GM23338 (cell line): ENCODE data around the gene IQCF2. TPM values are rescaled to one million over a fixed set of nuclear protein-coding genes. Genes with fewer than 3 reads are reported as not detected.

Experiments
- ATAC-seq: fragments of 200-7000 bp; cut with Tn5 transposase; 3 replicates; pipeline ENCODE4 v1.9.1; 2020
- DNase-seq: peaks from one replicate; pipeline ENCODE4 v3.0.0-alpha.2; 2015; ENCODE audit warnings: low spot score
- H2AFZ ChIP-seq: fragments of 200-600 bp; sonication (generic); 2 replicates; pipeline ENCODE4 v1.8.0; 2016; ENCODE audit warnings: antibody characterized with exemption, mild to moderate bottlenecking, moderate library complexity
- H3F3A ChIP-seq: fragments of 200-600 bp; sonication (generic); replicated peaks from 2 replicates; pipeline ENCODE4 v1.8.0; 2017; ENCODE audit warnings: antibody characterized with exemption, mixed run types, low read depth
- H3K27ac ChIP-seq: fragments of 200-600 bp; sonication (generic); 2 replicates; pipeline ENCODE4 v1.6.1; 2016; ENCODE audit warnings: low read depth
- H3K27me3 ChIP-seq: fragments of 200-600 bp; sonication (generic); 2 replicates; pipeline ENCODE4 v1.8.0; 2016; ENCODE audit warnings: mild to moderate bottlenecking, mixed run types, moderate library complexity; ENCODE audit not compliant: insufficient read depth
- H3K36me3 ChIP-seq: fragments of 200-600 bp; sonication (generic); 2 replicates; pipeline ENCODE4 v1.8.0; 2016; ENCODE audit warnings: mild to moderate bottlenecking; ENCODE audit not compliant: insufficient read depth
- H3K4me1 ChIP-seq: fragments of 200-600 bp; sonication (generic); 2 replicates; pipeline ENCODE4 v1.8.0; 2016; ENCODE audit warnings: mild to moderate bottlenecking, moderate library complexity; ENCODE audit not compliant: insufficient read depth
- H3K4me2 ChIP-seq: fragments of 200-600 bp; sonication (generic); 2 replicates; pipeline ENCODE4 v1.7.1; 2017; ENCODE audit warnings: mixed run types
- H3K4me3 ChIP-seq: fragments of 200-600 bp; sonication (generic); 2 replicates; pipeline ENCODE4 v1.6.1; 2016; ENCODE audit warnings: mixed run types
- H3K79me2 ChIP-seq: fragments of 200-600 bp; sonication (generic); replicated peaks from 2 replicates; pipeline ENCODE4 v1.8.0; 2017; ENCODE audit warnings: mild to moderate bottlenecking; ENCODE audit not compliant: insufficient read depth
- H3K9me2 ChIP-seq: fragments of 200-600 bp; sonication (generic); 2 replicates; pipeline ENCODE4 v1.8.0; 2017; ENCODE audit not compliant: insufficient read depth
- H4K20me1 ChIP-seq: fragments of 200-600 bp; sonication (generic); replicated peaks from 2 replicates; pipeline ENCODE4 v1.8.0; 2017; ENCODE audit warnings: mild to moderate bottlenecking; ENCODE audit not compliant: insufficient read depth
- H3K27ac Mint-ChIP-seq: 2 replicates; pipeline ENCODE4 v1.8.0; 2020; ENCODE audit warnings: inconsistent platforms, mild to moderate bottlenecking, moderate library complexity, mixed read lengths
- H3K27me3 Mint-ChIP-seq: 3 replicates; pipeline ENCODE4 v1.8.0; 2022; ENCODE audit warnings: low read depth, mild to moderate bottlenecking, moderate library complexity, mixed read lengths, inconsistent platforms; ENCODE audit not compliant: insufficient read depth, poor library complexity
- H3K36me3 Mint-ChIP-seq: 3 replicates; pipeline ENCODE4 v1.8.0; 2021; ENCODE audit warnings: low read depth, mild to moderate bottlenecking, inconsistent platforms, moderate library complexity, mixed read lengths
- H3K4me1 Mint-ChIP-seq: 3 replicates; pipeline ENCODE4 v1.8.0; 2020; ENCODE audit warnings: mild to moderate bottlenecking, inconsistent platforms, mixed read lengths
- H3K4me3 Mint-ChIP-seq: 3 replicates; pipeline ENCODE4 v1.8.0; 2021; ENCODE audit warnings: moderate library complexity, mild to moderate bottlenecking, inconsistent platforms, mixed read lengths
- H3K9me3 Mint-ChIP-seq: 3 replicates; pipeline ENCODE4 v1.8.0; 2020; ENCODE audit warnings: moderate library complexity, mild to moderate bottlenecking, inconsistent platforms, mixed read lengths
- CREB1 ChIP-seq: fragments of 250-450 bp; sonication (Bioruptor Pico); IDR thresholded peaks from 2 replicates; pipeline ENCODE4 v1.5.0; 2020; ENCODE audit warnings: low read depth, mild to moderate bottlenecking, moderate library complexity
- EZH2 ChIP-seq: fragments of 200-600 bp; sonication (generic); IDR thresholded peaks from one replicate; pipeline ENCODE4 v1.8.0; 2017; ENCODE audit warnings: antibody characterized with exemption, mild to moderate bottlenecking, low read depth; ENCODE audit not compliant: unreplicated experiment
- EZH2phosphoT487 ChIP-seq: fragments of 200-600 bp; sonication (generic); IDR thresholded peaks from one replicate; pipeline ENCODE4 v1.8.1; 2018; ENCODE audit warnings: antibody characterized with exemption; ENCODE audit not compliant: unreplicated experiment
- JUNB ChIP-seq: IDR thresholded peaks from one replicate; pipeline ENCODE4 v1.6.1; 2016; ENCODE audit warnings: antibody characterized with exemption; ENCODE audit not compliant: unreplicated experiment
- NANOG ChIP-seq: IDR thresholded peaks from 2 replicates; pipeline ENCODE4 v1.6.1; 2016; ENCODE audit warnings: antibody characterized with exemption, borderline replicate concordance
- POLR2AphosphoS5 ChIP-seq: IDR thresholded peaks from 2 replicates; pipeline ENCODE4 v1.6.1; 2016; ENCODE audit warnings: antibody characterized with exemption, low read depth
- STAT1 ChIP-seq: IDR thresholded peaks from one replicate; pipeline ENCODE4 v1.6.1; 2016; ENCODE audit warnings: antibody characterized with exemption; ENCODE audit not compliant: unreplicated experiment
- ZNF114 ChIP-seq: fragments of 250-450 bp; sonication (Bioruptor Pico); IDR thresholded peaks from 2 replicates; pipeline ENCODE4 v1.5.0; 2020; ENCODE audit warnings: mild to moderate bottlenecking, moderate library complexity
- polyA plus RNA-seq: library from polyadenylated mRNA; unstranded; fragments of >200 nt; fragmentation: Nextera tagmentation; extraction: Ambion mirVana; gene quantifications from 2 replicates; pipeline ENCODE4 v1.2.1, GENCODE V29; 2016
- total RNA-seq: library from RNA; depleted of rRNA; stranded (reverse); fragments of >200 nt; shearing (Covaris generic); gene quantifications from 2 replicates; pipeline ENCODE4 v1.2.3, GENCODE V29; 2014
- TF ChIP-seq, protein P1 (sequence below): IDR thresholded peaks from one replicate; pipeline ENCODE4 v1.6.1; 2018; ENCODE audit warnings: antibody characterized with exemption; ENCODE audit not compliant: unreplicated experiment
- TF ChIP-seq, protein P2 (sequence below): fragments of 250-450 bp; sonication (Bioruptor Pico); IDR thresholded peaks from 2 replicates; pipeline ENCODE4 v1.5.0; 2020; ENCODE audit warnings: mild to moderate bottlenecking, moderate library complexity
- TF ChIP-seq, protein P3 (sequence below): IDR thresholded peaks from 2 replicates; pipeline ENCODE4 v1.6.1; 2016; ENCODE audit warnings: antibody characterized with exemption
- TF ChIP-seq, protein P4 (sequence below), 2 experiments: fragments of 200-600 bp in 1 of 2; sonication (generic) in 1 of 2; conservative IDR thresholded peaks; 2 replicates each; pipeline versions ENCODE4 v1.5.1 to v1.6.1; 2016 to 2017; ENCODE audit warnings: antibody characterized with exemption in 2 of 2, low read depth in 2 of 2, mild to moderate bottlenecking in 2 of 2, moderate library complexity in 1 of 2

IQCF2 gene
- total and polyA plus RNA-seq, 2 experiments from 2014 or later = not detected

DNA sequence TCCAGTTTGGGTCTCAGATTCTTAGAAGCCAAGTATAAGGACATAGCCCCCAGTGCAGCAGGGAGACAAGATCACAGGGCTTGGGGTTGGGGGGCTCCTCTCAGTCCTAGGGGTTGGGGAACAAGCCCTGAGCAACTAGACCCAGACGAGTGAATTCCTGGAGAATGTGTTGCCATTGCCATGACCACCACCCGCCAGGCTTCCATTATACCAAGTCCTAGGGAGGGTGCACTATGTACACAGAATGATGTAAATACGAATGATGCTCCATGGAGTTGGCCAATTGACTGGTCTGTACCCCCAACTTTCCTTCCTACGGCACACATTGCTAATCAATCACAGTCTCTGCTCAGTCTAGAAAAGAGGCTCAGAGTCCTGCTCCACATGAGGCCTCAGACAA lies 33.0 kb downstream of the IQCF2 start:
- no peak for TF ChIP-seq NANOG
- no peak for TF ChIP-seq CREB1 (CRISPR knock-in tag)
- TF ChIP-seq, protein P1, sequence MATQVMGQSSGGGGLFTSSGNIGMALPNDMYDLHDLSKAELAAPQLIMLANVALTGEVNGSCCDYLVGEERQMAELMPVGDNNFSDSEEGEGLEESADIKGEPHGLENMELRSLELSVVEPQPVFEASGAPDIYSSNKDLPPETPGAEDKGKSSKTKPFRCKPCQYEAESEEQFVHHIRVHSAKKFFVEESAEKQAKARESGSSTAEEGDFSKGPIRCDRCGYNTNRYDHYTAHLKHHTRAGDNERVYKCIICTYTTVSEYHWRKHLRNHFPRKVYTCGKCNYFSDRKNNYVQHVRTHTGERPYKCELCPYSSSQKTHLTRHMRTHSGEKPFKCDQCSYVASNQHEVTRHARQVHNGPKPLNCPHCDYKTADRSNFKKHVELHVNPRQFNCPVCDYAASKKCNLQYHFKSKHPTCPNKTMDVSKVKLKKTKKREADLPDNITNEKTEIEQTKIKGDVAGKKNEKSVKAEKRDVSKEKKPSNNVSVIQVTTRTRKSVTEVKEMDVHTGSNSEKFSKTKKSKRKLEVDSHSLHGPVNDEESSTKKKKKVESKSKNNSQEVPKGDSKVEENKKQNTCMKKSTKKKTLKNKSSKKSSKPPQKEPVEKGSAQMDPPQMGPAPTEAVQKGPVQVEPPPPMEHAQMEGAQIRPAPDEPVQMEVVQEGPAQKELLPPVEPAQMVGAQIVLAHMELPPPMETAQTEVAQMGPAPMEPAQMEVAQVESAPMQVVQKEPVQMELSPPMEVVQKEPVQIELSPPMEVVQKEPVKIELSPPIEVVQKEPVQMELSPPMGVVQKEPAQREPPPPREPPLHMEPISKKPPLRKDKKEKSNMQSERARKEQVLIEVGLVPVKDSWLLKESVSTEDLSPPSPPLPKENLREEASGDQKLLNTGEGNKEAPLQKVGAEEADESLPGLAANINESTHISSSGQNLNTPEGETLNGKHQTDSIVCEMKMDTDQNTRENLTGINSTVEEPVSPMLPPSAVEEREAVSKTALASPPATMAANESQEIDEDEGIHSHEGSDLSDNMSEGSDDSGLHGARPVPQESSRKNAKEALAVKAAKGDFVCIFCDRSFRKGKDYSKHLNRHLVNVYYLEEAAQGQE = no peak
- TF ChIP-seq EZH2phosphoT487 = no peak
- TF ChIP-seq, protein P2, sequence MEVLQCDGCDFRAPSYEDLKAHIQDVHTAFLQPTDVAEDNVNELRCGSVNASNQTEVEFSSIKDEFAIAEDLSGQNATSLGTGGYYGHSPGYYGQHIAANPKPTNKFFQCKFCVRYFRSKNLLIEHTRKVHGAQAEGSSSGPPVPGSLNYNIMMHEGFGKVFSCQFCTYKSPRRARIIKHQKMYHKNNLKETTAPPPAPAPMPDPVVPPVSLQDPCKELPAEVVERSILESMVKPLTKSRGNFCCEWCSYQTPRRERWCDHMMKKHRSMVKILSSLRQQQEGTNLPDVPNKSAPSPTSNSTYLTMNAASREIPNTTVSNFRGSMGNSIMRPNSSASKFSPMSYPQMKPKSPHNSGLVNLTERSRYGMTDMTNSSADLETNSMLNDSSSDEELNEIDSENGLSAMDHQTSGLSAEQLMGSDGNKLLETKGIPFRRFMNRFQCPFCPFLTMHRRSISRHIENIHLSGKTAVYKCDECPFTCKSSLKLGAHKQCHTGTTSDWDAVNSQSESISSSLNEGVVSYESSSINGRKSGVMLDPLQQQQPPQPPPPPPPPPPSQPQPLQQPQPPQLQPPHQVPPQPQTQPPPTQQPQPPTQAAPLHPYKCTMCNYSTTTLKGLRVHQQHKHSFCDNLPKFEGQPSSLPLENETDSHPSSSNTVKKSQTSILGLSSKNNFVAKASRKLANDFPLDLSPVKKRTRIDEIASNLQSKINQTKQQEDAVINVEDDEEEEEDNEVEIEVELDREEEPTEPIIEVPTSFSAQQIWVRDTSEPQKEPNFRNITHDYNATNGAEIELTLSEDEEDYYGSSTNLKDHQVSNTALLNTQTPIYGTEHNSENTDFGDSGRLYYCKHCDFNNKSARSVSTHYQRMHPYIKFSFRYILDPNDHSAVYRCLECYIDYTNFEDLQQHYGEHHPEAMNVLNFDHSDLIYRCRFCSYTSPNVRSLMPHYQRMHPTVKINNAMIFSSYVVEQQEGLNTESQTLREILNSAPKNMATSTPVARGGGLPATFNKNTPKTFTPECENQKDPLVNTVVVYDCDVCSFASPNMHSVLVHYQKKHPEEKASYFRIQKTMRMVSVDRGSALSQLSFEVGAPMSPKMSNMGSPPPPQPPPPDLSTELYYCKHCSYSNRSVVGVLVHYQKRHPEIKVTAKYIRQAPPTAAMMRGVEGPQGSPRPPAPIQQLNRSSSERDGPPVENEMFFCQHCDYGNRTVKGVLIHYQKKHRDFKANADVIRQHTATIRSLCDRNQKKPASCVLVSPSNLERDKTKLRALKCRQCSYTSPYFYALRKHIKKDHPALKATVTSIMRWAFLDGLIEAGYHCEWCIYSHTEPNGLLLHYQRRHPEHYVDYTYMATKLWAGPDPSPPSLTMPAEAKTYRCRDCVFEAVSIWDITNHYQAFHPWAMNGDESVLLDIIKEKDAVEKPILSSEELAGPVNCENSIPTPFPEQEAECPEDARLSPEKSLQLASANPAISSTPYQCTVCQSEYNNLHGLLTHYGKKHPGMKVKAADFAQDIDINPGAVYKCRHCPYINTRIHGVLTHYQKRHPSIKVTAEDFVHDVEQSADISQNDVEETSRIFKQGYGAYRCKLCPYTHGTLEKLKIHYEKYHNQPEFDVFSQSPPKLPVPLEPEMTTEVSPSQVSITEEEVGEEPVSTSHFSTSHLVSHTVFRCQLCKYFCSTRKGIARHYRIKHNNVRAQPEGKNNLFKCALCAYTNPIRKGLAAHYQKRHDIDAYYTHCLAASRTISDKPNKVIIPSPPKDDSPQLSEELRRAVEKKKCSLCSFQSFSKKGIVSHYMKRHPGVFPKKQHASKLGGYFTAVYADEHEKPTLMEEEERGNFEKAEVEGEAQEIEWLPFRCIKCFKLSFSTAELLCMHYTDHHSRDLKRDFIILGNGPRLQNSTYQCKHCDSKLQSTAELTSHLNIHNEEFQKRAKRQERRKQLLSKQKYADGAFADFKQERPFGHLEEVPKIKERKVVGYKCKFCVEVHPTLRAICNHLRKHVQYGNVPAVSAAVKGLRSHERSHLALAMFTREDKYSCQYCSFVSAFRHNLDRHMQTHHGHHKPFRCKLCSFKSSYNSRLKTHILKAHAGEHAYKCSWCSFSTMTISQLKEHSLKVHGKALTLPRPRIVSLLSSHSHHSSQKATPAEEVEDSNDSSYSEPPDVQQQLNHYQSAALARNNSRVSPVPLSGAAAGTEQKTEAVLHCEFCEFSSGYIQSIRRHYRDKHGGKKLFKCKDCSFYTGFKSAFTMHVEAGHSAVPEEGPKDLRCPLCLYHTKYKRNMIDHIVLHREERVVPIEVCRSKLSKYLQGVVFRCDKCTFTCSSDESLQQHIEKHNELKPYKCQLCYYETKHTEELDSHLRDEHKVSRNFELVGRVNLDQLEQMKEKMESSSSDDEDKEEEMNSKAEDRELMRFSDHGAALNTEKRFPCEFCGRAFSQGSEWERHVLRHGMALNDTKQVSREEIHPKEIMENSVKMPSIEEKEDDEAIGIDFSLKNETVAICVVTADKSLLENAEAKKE (CRISPR knock-in tag) = no peak
- TF ChIP-seq JUNB = no peak
- no peak for TF ChIP-seq POLR2AphosphoS5
- TF ChIP-seq ZNF114 = no peak
- no peak for TF ChIP-seq STAT1
- TF ChIP-seq, protein P3, sequence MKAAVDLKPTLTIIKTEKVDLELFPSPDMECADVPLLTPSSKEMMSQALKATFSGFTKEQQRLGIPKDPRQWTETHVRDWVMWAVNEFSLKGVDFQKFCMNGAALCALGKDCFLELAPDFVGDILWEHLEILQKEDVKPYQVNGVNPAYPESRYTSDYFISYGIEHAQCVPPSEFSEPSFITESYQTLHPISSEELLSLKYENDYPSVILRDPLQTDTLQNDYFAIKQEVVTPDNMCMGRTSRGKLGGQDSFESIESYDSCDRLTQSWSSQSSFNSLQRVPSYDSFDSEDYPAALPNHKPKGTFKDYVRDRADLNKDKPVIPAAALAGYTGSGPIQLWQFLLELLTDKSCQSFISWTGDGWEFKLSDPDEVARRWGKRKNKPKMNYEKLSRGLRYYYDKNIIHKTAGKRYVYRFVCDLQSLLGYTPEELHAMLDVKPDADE = no peak
- TF ChIP-seq, protein P4, sequence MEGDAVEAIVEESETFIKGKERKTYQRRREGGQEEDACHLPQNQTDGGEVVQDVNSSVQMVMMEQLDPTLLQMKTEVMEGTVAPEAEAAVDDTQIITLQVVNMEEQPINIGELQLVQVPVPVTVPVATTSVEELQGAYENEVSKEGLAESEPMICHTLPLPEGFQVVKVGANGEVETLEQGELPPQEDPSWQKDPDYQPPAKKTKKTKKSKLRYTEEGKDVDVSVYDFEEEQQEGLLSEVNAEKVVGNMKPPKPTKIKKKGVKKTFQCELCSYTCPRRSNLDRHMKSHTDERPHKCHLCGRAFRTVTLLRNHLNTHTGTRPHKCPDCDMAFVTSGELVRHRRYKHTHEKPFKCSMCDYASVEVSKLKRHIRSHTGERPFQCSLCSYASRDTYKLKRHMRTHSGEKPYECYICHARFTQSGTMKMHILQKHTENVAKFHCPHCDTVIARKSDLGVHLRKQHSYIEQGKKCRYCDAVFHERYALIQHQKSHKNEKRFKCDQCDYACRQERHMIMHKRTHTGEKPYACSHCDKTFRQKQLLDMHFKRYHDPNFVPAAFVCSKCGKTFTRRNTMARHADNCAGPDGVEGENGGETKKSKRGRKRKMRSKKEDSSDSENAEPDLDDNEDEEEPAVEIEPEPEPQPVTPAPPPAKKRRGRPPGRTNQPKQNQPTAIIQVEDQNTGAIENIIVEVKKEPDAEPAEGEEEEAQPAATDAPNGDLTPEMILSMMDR (conservative IDR thresholded peaks at IDR 0.05; ENCODE audit: low read depth in 2 of 2) = no peak
- no peak for TF ChIP-seq EZH2
- Histone ChIP-seq H3K4me3 (no peak overlapping the region), H3K27me3 (no peaks in the 10 kb centered on the region), H3K27ac (no peak overlapping the region), H3F3A (no peaks in the 10 kb centered on the region), H4K20me1 (no peaks in the 10 kb centered on the region), H3K9me2 (no peaks in the 10 kb centered on the region; the same call in 1 of the 2 replicates), H2AFZ (no peak overlapping the region), H3K4me2 (no peak overlapping the region), H3K36me3 (no peaks in the 10 kb centered on the region), H3K4me1 (no peaks in the 10 kb centered on the region), H3K79me2 (no peaks in the 10 kb centered on the region)
- Mint-ChIP-seq H3K36me3 (0 out of 3 replicates have a peak, but pooled peaks cover 3% of the 10 kb centered on the region), H3K9me3 (peaks cover 17% of the 10 kb centered on the region; the same call in 2 of the 3 replicates), H3K4me3 (no peak overlapping the region), H3K27ac (no peak overlapping the region), H3K27me3 (no peaks in the 10 kb centered on the region), H3K4me1 (peaks cover 5% of the 10 kb centered on the region)
- DNase-seq (no peak), ATAC-seq (no peak)
